Panc1 (cell line): ENCODE results near the gene TRERF1. TPM values are rescaled to one million over a fixed set of nuclear protein-coding genes. Genes with fewer than 3 reads are reported as not detected.

ENCODE experiments used
- ATAC-seq: fragments of 200-7000 bp; cut with Tn5 transposase; 2 replicates; pipeline ENCODE4 v1.9.1; 2020; ENCODE audit warnings: mild to moderate bottlenecking, moderate library complexity
- BruUV-seq: library from RNA; stranded (reverse); fragments of 400-500 nt; replicated peaks from 2 replicates; lab custom pipeline; 2021; lab: Mats Ljungman, UMichigan
- CTCF ChIA-PET: fragments of 300-600 bp; sonication (Branson Sonifier 250); formaldehyde crosslinking; loops from one replicate; lab custom pipeline; 2022; ENCODE audit warnings: antibody characterized with exemption; lab: Charles Lee
- POLR2A ChIA-PET: fragments of 300-600 bp; sonication (Branson Sonifier 250); formaldehyde crosslinking; loops from one replicate; lab custom pipeline; 2022; ENCODE audit warnings: antibody characterized with exemption; lab: Charles Lee
- DNase-seq: peaks from one replicate; pipeline ENCODE4 v3.0.0-alpha.2; 2010; ENCODE audit warnings: low read depth, low spot score
- H3K27ac ChIP-seq: 2 replicates; pipeline ENCODE4 v1.5.1; 2011; ENCODE audit warnings: mild to moderate bottlenecking, low read length, inconsistent platforms
- H3K27me3 ChIP-seq: fragments of 200-500 bp; sonication (Bioruptor generic); 2 replicates; pipeline ENCODE4 v1.6.0; 2014; ENCODE audit warnings: low read length, inconsistent platforms; ENCODE audit not compliant: control insufficient read depth, insufficient read depth
- H3K36me3 ChIP-seq: fragments of 200-500 bp; sonication (Bioruptor generic); 2 replicates; pipeline ENCODE4 v1.5.1; 2014; ENCODE audit warnings: inconsistent platforms, mild to moderate bottlenecking, low read length, moderate library complexity; ENCODE audit not compliant: control insufficient read depth, insufficient read depth
- H3K4me1 ChIP-seq: 2 replicates; pipeline ENCODE4 v1.5.1; 2011; ENCODE audit warnings: inconsistent platforms, mild to moderate bottlenecking, low read length, moderate library complexity; ENCODE audit not compliant: control insufficient read depth, insufficient read depth
- H3K4me3 ChIP-seq, 2 experiments: 2 replicates each; pipeline ENCODE4 v1.5.1; 2011 to 2012; ENCODE audit warnings: low read depth in 2 of 2, low read length in 2 of 2, mild to moderate bottlenecking in 2 of 2, inconsistent platforms in 1 of 2, moderate library complexity in 1 of 2
- H3K9me3 ChIP-seq: fragments of 200-500 bp; sonication (Bioruptor generic); 2 replicates; pipeline ENCODE4 v1.5.1; 2014; ENCODE audit warnings: low read depth, mild to moderate bottlenecking, inconsistent platforms, low read length, moderate library complexity; ENCODE audit not compliant: control insufficient read depth, insufficient read depth
- CTCF ChIP-seq: fragments of 450-650 bp; IDR thresholded peaks from 2 replicates; pipeline ENCODE4 v1.5.1; 2017; ENCODE audit warnings: mild to moderate bottlenecking
- POLR2AphosphoS5 ChIP-seq: IDR thresholded peaks from 2 replicates; pipeline ENCODE4 v1.6.1; 2012; ENCODE audit warnings: mild to moderate bottlenecking, low read depth, low read length, moderate library complexity
- REST ChIP-seq, 2 experiments: IDR thresholded peaks; 2 replicates each; pipeline ENCODE4 v1.6.1; 2011 to 2012; ENCODE audit warnings: low read depth in 2 of 2, control low read depth in 1 of 2, low read length in 1 of 2, mild to moderate bottlenecking in 1 of 2, moderate library complexity in 1 of 2; ENCODE audit not compliant: insufficient read depth in 1 of 2
- SIN3A ChIP-seq: IDR thresholded peaks from 2 replicates; pipeline ENCODE4 v1.6.1; 2012; ENCODE audit warnings: low read depth, mild to moderate bottlenecking, low read length, moderate library complexity, borderline replicate concordance; ENCODE audit not compliant: insufficient read depth
- TCF7L2 ChIP-seq: IDR thresholded peaks from 2 replicates; pipeline ENCODE4 v1.6.1; 2011; ENCODE audit warnings: mild to moderate bottlenecking, low read depth, low read length, inconsistent platforms
- in situ Hi-C: cut with HindIII; loops from 2 replicates; pipeline ENCODE4 v1.10.0; 2016; ENCODE audit warnings: low sequenced_read_pairs, low pct_unique_long_range_greater_than_20kb
- intact Hi-C: fragments of 100-400 bp; cut with micrococcal nuclease; formaldehyde crosslinking; loops from one replicate; pipeline ENCODE4 v1.10.0; 2022; ENCODE audit not compliant: unreplicated experiment
- total RNA-seq: library from RNA; stranded (reverse); gene quantifications from one replicate; pipeline ENCODE4 v1.2.1, GENCODE V29; 2021; ENCODE audit not compliant: unreplicated experiment

TRERF1 gene
- total RNA-seq, 1 experiment from 2014 or later, result 30.6 TPM

GRCh38 chr6:42367353-42368011 lies 84.2 kb downstream of the TRERF1 start:
- CTCF ChIA-PET, result no interaction called here
- no peak for DNase-seq
- Histone ChIP-seq H3K27me3 (no peaks in the 10 kb centered on the region), H3K36me3 (no peaks in the 10 kb centered on the region), H3K27ac (peak overlapping the region; percentile 53), H3K4me3 (no peak overlapping the region), H3K4me1 (peaks cover 25% of the 10 kb centered on the region), H3K9me3 (no peaks in the 10 kb centered on the region)
- in situ Hi-C loops (no loop called here), intact Hi-C loops (no loop called here)
- POLR2A ChIA-PET, result no interaction called here
- TF ChIP-seq CTCF (no peak), TCF7L2 (no peak), SIN3A (no peak), REST (IDR thresholded peaks at IDR 0.05; ENCODE audit: insufficient read depth in 1 of 2, low read depth in 2 of 2, low read length in 1 of 2) (no peak), POLR2AphosphoS5 (no peak)
- ATAC-seq, result no peak
- no TSS peak for BruUV-seq

GRCh38 chr6:42366999-42367352 lies 84.8 kb downstream of the TRERF1 start:
- peaks cover 21% of the 10 kb centered on the region for H3K4me1 ChIP-seq
- H3K36me3 ChIP-seq, result no peaks in the 10 kb centered on the region
- H3K4me3 ChIP-seq, result no peak overlapping the region
- in situ Hi-C loops, result no loop called here
- BruUV-seq, result no TSS peak
- intact Hi-C loops, result no loop called here
- ChIA-PET POLR2A (no interaction called here), CTCF (no interaction called here)
- H3K27ac ChIP-seq, result no peak overlapping the region; the same call in 1 of the 2 replicates
- TF ChIP-seq POLR2AphosphoS5 (no peak), TCF7L2 (no peak), REST (IDR thresholded peaks at IDR 0.05; ENCODE audit: insufficient read depth in 1 of 2, low read depth in 2 of 2, low read length in 1 of 2) (no peak), SIN3A (no peak), CTCF (no peak)
- ATAC-seq, result no peak
- no peaks in the 10 kb centered on the region for H3K9me3 ChIP-seq
- DNase-seq, result no peak
- H3K27me3 ChIP-seq, result no peaks in the 10 kb centered on the region
